SKM-1 treated with dmso at 0.1 percent for 144 hours (cell line): Measurements from ENCODE around the gene ARHGAP44.

ENCODE experiments used
- DNase-seq: peaks from one replicate; lab custom pipeline; 2025; ENCODE audit not compliant: unreplicated experiment; lab: John Stamatoyannopoulos, UW

Gene ARHGAP44

GRCh38 chr17:12896180-12896785 lies 107.0 kb downstream of the ARHGAP44 start:
- DNase-seq, result no peak

- no peak for DNase-seq
Measured at GRCh38 chr17:12898110-12898509, 108.8 kb downstream of the ARHGAP44 start.

- DNase-seq, result no peak
Measured at GRCh38 chr17:12899604-12900003, 110.3 kb downstream of the ARHGAP44 start.

- no peak for DNase-seq
Measured at GRCh38 chr17:12900474-12900873, 111.2 kb downstream of the ARHGAP44 start.

GRCh38 chr17:12902046-12902445 lies 112.7 kb downstream of the ARHGAP44 start:
- DNase-seq, result no peak

GRCh38 chr17:12907477-12907876 lies 118.2 kb downstream of the ARHGAP44 start:
- no peak for DNase-seq

GRCh38 chr17:12909046-12909445 lies 119.7 kb downstream of the ARHGAP44 start:
- no peak for DNase-seq

GRCh38 chr17:12909511-12909910 lies 120.2 kb downstream of the ARHGAP44 start:
- no peak for DNase-seq

GRCh38 chr17:12911239-12911638 lies 121.9 kb downstream of the ARHGAP44 start:
- no peak for DNase-seq

GRCh38 chr17:12917399-12917798 lies 128.1 kb downstream of the ARHGAP44 start:
- DNase-seq, result no peak

GRCh38 chr17:12918142-12918541 lies 128.8 kb downstream of the ARHGAP44 start:
- DNase-seq, result no peak

GRCh38 chr17:12922120-12922519 lies 132.8 kb downstream of the ARHGAP44 start:
- DNase-seq, result no peak

GRCh38 chr17:12924614-12925013 lies 135.3 kb downstream of the ARHGAP44 start:
- DNase-seq, result no peak

- no peak for DNase-seq
Measured at GRCh38 chr17:12927001-12927400, 137.7 kb downstream of the ARHGAP44 start.

GRCh38 chr17:12927541-12928425 lies 138.5 kb downstream of the ARHGAP44 start:
- no peak for DNase-seq

GRCh38 chr17:12928736-12929135 lies 139.4 kb downstream of the ARHGAP44 start:
- no peak for DNase-seq

- DNase-seq, result no peak
Measured at GRCh38 chr17:12936501-12936900, 147.2 kb downstream of the ARHGAP44 start.

GRCh38 chr17:12940699-12941098 lies 151.4 kb downstream of the ARHGAP44 start:
- no peak for DNase-seq

- DNase-seq, result no peak
Measured at GRCh38 chr17:12947047-12947446, 157.7 kb downstream of the ARHGAP44 start.

- no peak for DNase-seq
Measured at GRCh38 chr17:12952012-12952411, 162.7 kb downstream of the ARHGAP44 start.

- DNase-seq, result no peak
Measured at GRCh38 chr17:12953156-12953555, 163.9 kb downstream of the ARHGAP44 start.

GRCh38 chr17:12955521-12955920 lies 166.2 kb downstream of the ARHGAP44 start:
- no peak for DNase-seq
